Nucleus accumbens (tissue), 56 donors: ENCODE data around the gene SDK1.
A peak's percentile ranks its signal among the peaks of the same experiment; 100 is the strongest.

Experiments
- DNase-seq, 56 donors: peaks; one replicate each; lab custom pipeline; 2025; lab: John Stamatoyannopoulos, UW

The SDK1 gene

GRCh38 chr7:3300651-3301448, at the start of gene SDK1:
Gene SDK1, plus strand, starts transcription at chr7:3301252. Its CDS starts 335 bp downstream, at chr7:3301587.
- peak in 54 of 56 donors; percentile 31 to 93 (median 78) for DNase-seq

DNA sequence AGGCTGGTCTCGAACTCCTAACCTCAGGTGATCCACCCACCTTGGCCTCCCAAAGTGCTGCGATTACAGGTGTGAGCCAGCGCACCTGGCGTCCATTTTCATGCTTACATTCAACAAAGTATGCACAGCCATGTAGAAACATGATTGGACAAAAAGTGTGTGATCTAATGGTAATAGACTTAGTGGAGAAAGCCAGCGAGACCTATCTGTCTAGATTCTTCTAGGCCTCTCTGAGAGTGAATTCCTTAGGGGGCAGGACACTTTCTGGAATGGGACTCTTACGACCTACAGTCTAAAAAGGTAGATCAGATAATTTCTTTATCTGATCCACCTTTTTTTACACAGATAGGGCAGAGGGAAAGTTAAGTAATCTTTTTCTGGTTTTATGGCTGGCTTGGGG, 46.3 kb upstream of the SDK1 start:
- no peak for DNase-seq

- no peak for DNase-seq
Measured at GRCh38 chr7:3259711-3260400, 41.2 kb upstream of the SDK1 start.

GRCh38 chr7:3260401-3260715, 40.7 kb upstream of the SDK1 start:
- no peak for DNase-seq

DNA sequence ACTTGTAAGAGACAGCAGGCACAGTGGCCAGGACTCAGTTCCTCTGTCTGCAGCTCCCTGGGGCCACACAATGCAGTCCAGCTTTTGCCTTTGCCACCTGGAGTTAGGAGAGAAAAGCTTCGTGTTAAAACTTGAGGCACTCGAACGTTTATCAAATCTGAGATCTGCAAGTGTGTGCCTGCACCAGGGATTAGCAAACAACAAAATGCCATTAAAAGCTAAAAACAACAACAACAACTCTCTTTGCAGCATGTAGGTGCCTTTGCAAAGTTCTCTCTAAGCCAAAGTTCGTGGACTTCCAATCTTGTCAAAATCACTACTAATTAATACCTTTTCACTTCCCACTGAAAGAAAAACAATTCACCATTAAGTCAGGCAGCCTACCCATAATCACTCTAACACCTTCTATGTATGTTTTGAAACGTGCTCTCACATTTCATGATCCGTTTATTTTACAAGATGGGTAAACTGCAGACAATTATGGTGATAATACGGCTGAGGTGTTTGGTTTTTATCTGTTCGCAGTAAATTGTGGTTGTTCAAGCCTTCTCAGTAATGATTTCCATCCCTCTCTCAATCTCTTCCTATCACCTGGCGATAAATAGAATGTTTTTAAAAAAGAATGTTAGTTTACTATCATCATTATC, 36.2 kb upstream of the SDK1 start:
- DNase-seq: no peak

DNA sequence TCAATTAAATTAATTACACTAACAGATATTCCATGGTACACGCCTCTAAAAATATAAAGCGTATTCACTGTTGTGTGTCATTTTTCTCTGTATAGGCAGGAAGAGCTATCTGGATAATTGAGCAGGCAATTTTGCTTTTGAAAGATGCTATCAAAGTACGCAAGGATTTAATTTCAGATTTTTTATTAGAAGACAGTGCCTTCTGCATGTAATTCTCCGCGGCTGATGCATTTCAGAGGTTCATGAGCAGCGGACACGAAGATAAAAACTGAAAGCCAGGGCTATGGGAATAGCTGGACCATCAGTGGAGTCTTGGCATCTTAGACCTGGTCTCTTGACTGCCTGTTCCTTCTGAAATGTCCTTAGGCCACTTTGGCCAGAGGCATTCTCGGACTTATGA, 35.7 kb upstream of the SDK1 start:
- no peak for DNase-seq

DNA sequence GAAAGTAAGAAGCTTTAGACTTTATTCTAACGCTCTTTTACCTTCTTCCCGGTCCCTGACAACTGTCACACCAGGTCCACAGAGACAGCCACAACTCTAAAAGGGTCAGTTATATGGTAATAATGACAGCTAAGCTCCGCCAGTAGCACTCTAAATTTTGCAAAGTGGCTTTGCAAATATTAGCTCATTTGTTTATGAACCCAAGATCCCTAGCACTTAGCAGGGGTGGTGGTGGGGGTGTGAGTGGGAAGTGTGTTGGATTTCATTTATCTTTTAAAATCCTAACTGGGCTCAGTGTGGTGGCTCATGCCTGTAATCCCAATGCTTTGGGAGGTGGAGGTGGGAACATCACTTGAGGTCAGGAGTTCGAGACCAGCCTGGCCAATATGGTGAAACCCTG, 34.8 kb upstream of the SDK1 start:
- no peak for DNase-seq

GRCh38 chr7:3267966-3268690, 32.9 kb upstream of the SDK1 start:
- DNase-seq: no peak

DNA sequence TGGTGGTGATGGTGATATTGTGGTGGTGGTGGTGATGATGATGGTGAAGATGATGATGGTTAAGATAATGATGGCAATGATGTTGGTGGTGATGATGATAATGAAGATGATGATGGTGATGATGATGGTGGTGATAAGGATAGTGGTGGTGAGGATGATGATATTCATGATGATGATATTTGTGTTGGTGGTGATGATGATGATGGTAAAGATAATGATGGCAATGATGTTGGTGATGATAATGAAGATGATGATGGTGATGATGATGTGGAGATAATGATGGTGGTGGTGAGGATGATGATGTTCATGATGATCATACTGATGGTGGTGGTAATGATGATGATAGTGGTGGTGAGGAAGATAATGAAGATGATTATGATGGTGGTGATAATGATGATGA, 30.7 kb upstream of the SDK1 start:
- DNase-seq: no peak

- no peak for DNase-seq
Measured at GRCh38 chr7:3271298-3271697, 29.8 kb upstream of the SDK1 start.

GRCh38 chr7:3272691-3273141, 28.3 kb upstream of the SDK1 start:
- DNase-seq: no peak

DNA sequence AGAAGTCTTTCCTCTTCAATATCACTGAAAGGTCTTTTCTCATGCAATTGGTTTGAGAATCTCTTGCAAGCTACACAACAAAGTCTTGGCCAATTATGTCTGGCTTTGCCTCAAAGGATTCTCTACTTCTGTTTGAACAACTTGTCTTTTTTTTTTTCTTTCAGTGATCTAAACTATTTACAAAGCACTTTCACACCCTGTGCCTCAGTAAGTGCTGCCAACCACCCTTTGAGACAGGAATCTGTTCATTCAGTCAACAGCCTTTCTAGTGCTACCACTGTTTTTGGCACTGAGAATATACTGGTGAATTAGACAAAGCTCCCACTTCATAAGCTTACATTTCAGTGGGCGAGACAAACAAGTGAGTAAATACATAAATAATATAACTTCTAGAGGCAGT, 26.9 kb upstream of the SDK1 start:
- no peak for DNase-seq

- no peak for DNase-seq
Measured at GRCh38 chr7:3277604-3278572, 23.2 kb upstream of the SDK1 start.

- no peak for DNase-seq
Measured at GRCh38 chr7:3279147-3279818, 21.8 kb upstream of the SDK1 start.

DNA sequence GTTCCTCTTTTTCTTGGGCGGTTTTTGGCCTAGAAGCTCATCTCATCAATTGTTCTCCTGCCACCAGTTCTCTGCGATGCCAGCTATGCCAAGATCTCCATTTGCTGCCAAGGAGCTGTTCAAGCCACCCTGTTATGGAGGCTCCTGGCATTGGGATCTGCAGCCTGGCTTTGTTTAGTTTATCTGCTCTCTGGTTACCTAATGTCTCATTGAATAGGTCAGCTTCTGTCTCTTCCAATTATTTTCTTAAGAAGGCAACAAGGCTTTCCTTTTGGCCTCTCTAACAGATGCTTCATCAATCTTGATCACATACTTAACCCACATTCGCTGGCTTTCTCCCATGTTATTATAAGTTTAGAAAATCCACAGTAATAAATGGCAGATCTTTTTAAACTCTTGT, 20.6 kb upstream of the SDK1 start:
- no peak for DNase-seq

DNA sequence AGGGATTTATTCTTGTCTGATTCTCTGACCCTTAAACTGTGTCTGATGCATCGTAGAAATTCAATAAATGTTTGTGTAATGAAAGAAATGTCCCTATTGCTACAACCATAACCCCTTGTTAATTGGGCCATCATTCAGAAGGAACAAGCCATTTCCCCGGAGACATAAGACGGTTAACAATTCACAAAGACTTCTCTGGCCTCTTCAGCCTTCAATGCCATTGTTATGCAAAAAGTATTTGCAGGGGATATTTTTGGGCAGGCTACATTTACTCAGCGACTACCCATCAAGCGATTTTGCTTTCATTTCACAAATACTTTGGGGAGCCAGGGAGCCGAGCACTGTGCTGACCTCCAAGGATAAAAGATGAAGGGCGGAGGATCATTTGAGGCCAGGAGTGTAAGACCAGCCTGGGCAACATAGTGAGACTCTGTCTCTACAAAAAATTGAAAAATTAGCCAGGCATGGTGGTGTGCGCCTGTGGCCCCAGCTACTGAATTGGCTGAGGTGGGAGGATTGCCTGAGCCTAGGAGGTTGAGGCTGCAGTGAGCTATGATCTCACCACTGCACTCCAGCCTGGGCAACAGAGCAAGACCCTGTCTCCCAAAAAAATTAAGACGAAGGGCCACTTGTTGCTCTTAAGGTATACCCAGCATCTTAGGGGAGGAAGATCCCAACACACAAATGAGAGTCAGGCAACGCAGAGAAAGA, 20.0 kb upstream of the SDK1 start:
- DNase-seq: no peak

DNA sequence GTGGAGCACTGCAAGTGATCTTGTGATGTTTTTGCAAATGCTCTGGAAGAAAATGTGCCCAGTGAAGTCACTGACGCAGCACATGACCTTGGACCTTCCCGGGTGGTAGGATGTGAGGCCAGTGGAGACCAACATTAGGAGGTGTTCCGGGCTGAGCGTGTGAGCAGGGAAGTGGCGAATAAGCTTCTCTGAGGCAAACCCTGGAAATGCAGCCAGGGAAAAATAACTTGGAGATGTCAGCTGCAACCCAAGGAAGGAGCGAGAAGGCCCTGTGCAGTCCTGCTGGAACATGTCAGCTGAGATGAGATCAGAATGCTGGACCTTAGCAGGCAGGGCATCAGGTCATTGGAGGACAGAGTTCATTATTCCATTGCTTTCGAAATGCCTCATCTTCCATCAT, 18.6 kb upstream of the SDK1 start:
- no peak for DNase-seq

GRCh38 chr7:3283130-3283704, 17.8 kb upstream of the SDK1 start:
- no peak for DNase-seq
